ENCODE data around the gene KLF14. TPM values are rescaled to one million over a fixed set of nuclear protein-coding genes. Genes with fewer than 3 reads are reported as not detected.

The KLF14 gene
- total RNA-seq, 3 donors from 2014 or later (not counting 1 experiment from before 2014, with no cell fraction given): not detected

GRCh38 chr7:130734815-130735716 is 1.1 kb upstream of the KLF14 start:
- Histone ChIP-seq H3K9me3 (ENCODE audit: control insufficient read depth, insufficient read depth, low read length) (peaks cover 22% of the 10 kb centered on the region), H3K36me3 (ENCODE audit: control insufficient read depth, insufficient read depth, low read length) (no peaks in the 10 kb centered on the region), H3K4me3 (ENCODE audit: low read length) (peak overlapping the region; percentile 38), H3K27me3 (ENCODE audit: control insufficient read depth, insufficient read depth, low read length) (peaks cover 70% of the 10 kb centered on the region), H3K4me1 (ENCODE audit: control insufficient read depth, insufficient read depth, low read length) (peaks cover 5% of the 10 kb centered on the region), H3K27ac (ENCODE audit: low read length) (no peak overlapping the region)
- peaks cover 10 to 14% of the 10 kb centered on the region in 2 donors for H3K4me1 Mint-ChIP-seq
- 2% methylated on average over 4 of the region's 13 CpGs for WGBS (ENCODE audit: insufficient coverage)
- no peak for ATAC-seq
- H3K4me3 Mint-ChIP-seq: peak overlapping the region; percentile 95
- peak overlapping the region in 1 of 2 donors; percentile 31 for H3K27ac Mint-ChIP-seq
- H3K36me3 Mint-ChIP-seq: peaks cover 13% of the 10 kb centered on the region
- intact Hi-C loops (cut with micrococcal nuclease): no loop called here
- H3K9me3 Mint-ChIP-seq: peaks cover 0 to 4% of the 10 kb centered on the region in 2 donors
- DNase-seq: no peak
- peaks cover 52 to 57% of the 10 kb centered on the region in 2 donors for H3K27me3 Mint-ChIP-seq (ENCODE audit: low read depth in 2 of 2)
- TF ChIP-seq CTCF (IDR thresholded peaks at IDR 0.05): no peak

GRCh38 chr7:130732980-130733930 is 752 bp downstream of the KLF14 start:
- ATAC-seq: peak in 2 of 3 donors; percentile 35 to 51
- H3K9me3 Mint-ChIP-seq: peaks cover 0 to 4% of the 10 kb centered on the region in 2 donors
- Histone ChIP-seq H3K36me3 (ENCODE audit: control insufficient read depth, insufficient read depth, low read length) (no peaks in the 10 kb centered on the region), H3K27me3 (ENCODE audit: control insufficient read depth, insufficient read depth, low read length) (peaks cover 67% of the 10 kb centered on the region), H3K9me3 (ENCODE audit: control insufficient read depth, insufficient read depth, low read length) (peaks cover 22% of the 10 kb centered on the region), H3K4me3 (ENCODE audit: low read length) (no peak overlapping the region), H3K27ac (ENCODE audit: low read length) (no peak overlapping the region), H3K4me1 (ENCODE audit: control insufficient read depth, insufficient read depth, low read length) (peaks cover 5% of the 10 kb centered on the region)
- peak in 1 of 2 donors; percentile 48 for DNase-seq
- peak overlapping the region; percentile 82 for H3K4me3 Mint-ChIP-seq
- peaks cover 70 to 71% of the 10 kb centered on the region in 2 donors for H3K27me3 Mint-ChIP-seq (ENCODE audit: low read depth in 2 of 2)
- no peak for TF ChIP-seq CTCF (IDR thresholded peaks at IDR 0.05)
- intact Hi-C loops (cut with micrococcal nuclease): no loop called here
- H3K4me1 Mint-ChIP-seq: peaks cover 10 to 14% of the 10 kb centered on the region in 2 donors
- WGBS (ENCODE audit: insufficient coverage): 20% methylated on average over 100 of the region's 100 CpGs
- no peak overlapping the region for H3K27ac Mint-ChIP-seq
- H3K36me3 Mint-ChIP-seq: peaks cover 13% of the 10 kb centered on the region

GRCh38 chr7:130723784-130724183 is 10.2 kb downstream of the KLF14 start:
- Mint-ChIP-seq H3K27ac (no peak overlapping the region), H3K4me1 (no peaks in the 10 kb centered on the region), H3K4me3 (no peak overlapping the region), H3K27me3 (ENCODE audit: low read depth in 2 of 2) (peaks cover 29 to 48% of the 10 kb centered on the region in 2 donors), H3K9me3 (no peaks in the 10 kb centered on the region), H3K36me3 (no peaks in the 10 kb centered on the region)
- Histone ChIP-seq H3K4me3 (ENCODE audit: low read length) (no peak overlapping the region), H3K27me3 (ENCODE audit: control insufficient read depth, insufficient read depth, low read length) (peaks cover 13% of the 10 kb centered on the region), H3K9me3 (ENCODE audit: control insufficient read depth, insufficient read depth, low read length) (no peaks in the 10 kb centered on the region), H3K36me3 (ENCODE audit: control insufficient read depth, insufficient read depth, low read length) (no peaks in the 10 kb centered on the region), H3K27ac (ENCODE audit: low read length) (no peak overlapping the region), H3K4me1 (ENCODE audit: control insufficient read depth, insufficient read depth, low read length) (no peaks in the 10 kb centered on the region)
- intact Hi-C loops (cut with micrococcal nuclease): no loop called here
- 90% methylated on average over 2 of the region's 4 CpGs for WGBS (ENCODE audit: insufficient coverage)
- ATAC-seq (no peak), DNase-seq (no peak)
- no peak for TF ChIP-seq CTCF (IDR thresholded peaks at IDR 0.05)
